Activated CD8-positive, alpha-beta T cell treated with anti-CD3 and anti-CD28 coated beads for 36 hours (primary cell): ENCODE results near the gene AHRR. TPM values are rescaled to one million over a fixed set of nuclear protein-coding genes. Genes with fewer than 3 reads are reported as not detected.

ENCODE experiments used
- ATAC-seq: fragments of 200-7000 bp; cut with Tn5 transposase; one replicate; pipeline ENCODE4 v1.10.0; 2021; ENCODE audit warnings: mild to moderate bottlenecking, moderate library complexity
- CTCF ChIA-PET: fragments of 350-600 bp; sonication (Branson Sonifier 250); formaldehyde crosslinking; loops from one replicate; lab custom pipeline; 2021; ENCODE audit warnings: antibody characterized with exemption; lab: Charles Lee
- POLR2A ChIA-PET: fragments of 350-600 bp; sonication (Branson Sonifier 250); formaldehyde crosslinking; loops from one replicate; lab custom pipeline; 2021; ENCODE audit warnings: antibody characterized with exemption; lab: Charles Lee
- DNase-seq: peaks from one replicate; pipeline ENCODE4 v3.0.0-alpha.2; 2020
- H3K27ac Mint-ChIP-seq: one replicate; pipeline ENCODE4 v1.8.0; 2021; ENCODE audit warnings: mild to moderate bottlenecking, mixed read lengths
- H3K27me3 Mint-ChIP-seq: one replicate; pipeline ENCODE4 v1.8.0; 2021; ENCODE audit warnings: mixed read lengths
- H3K36me3 Mint-ChIP-seq: one replicate; pipeline ENCODE4 v1.8.0; 2021; ENCODE audit warnings: low read depth, mixed read lengths
- H3K4me1 Mint-ChIP-seq: one replicate; pipeline ENCODE4 v1.8.0; 2021; ENCODE audit warnings: low read depth, mixed read lengths
- H3K4me3 Mint-ChIP-seq: one replicate; pipeline ENCODE4 v1.8.0; 2021; ENCODE audit warnings: mild to moderate bottlenecking, moderate library complexity, mixed read lengths
- H3K9me3 Mint-ChIP-seq: one replicate; pipeline ENCODE4 v1.8.0; 2021; ENCODE audit warnings: mixed read lengths
- CTCF ChIP-seq: fragments of 200-600 bp; IDR thresholded peaks from one replicate; pipeline ENCODE4 v1.8.0; 2022; ENCODE audit warnings: antibody characterized with exemption, mild to moderate bottlenecking
- intact Hi-C: fragments of 100-400 bp; cut with micrococcal nuclease; formaldehyde crosslinking; loops from one replicate; pipeline ENCODE4 v1.10.0; 2022
- total RNA-seq, 2 experiments: library from RNA; stranded (reverse); gene quantifications; one replicate each; pipeline ENCODE4 v1.2.3, GENCODE V29; 2021

Gene AHRR
- total RNA-seq, 2 experiments from 2014 or later = 26.3 to 27.9 TPM

GRCh38 chr5:322942-323879 lies 1.7 kb downstream of the AHRR start:
- CTCF ChIA-PET = interaction anchor here (0.8 to 1.2 kb wide), 2 partner anchors 19 to 123 kb away, joined by 3 read pairs; no protein-coding TSS in a partner anchor
- Mint-ChIP-seq H3K27me3 (peaks cover 38% of the 10 kb centered on the region), H3K9me3 (no peaks in the 10 kb centered on the region), H3K4me3 (peak overlapping the region; percentile 73), H3K36me3 (peaks cover 17% of the 10 kb centered on the region), H3K4me1 (peaks cover 21% of the 10 kb centered on the region), H3K27ac (peak overlapping the region; percentile 61)
- intact Hi-C loops = no loop called here
- DNase-seq (peak; percentile 22), ATAC-seq (no peak)
- POLR2A ChIA-PET = interaction anchor here (0.8 to 1.6 kb wide), 4 partner anchors 10 to 54 kb away, joined by 3 to 7 read pairs (median 4); no protein-coding TSS in a partner anchor
- no peak for TF ChIP-seq CTCF

DNA sequence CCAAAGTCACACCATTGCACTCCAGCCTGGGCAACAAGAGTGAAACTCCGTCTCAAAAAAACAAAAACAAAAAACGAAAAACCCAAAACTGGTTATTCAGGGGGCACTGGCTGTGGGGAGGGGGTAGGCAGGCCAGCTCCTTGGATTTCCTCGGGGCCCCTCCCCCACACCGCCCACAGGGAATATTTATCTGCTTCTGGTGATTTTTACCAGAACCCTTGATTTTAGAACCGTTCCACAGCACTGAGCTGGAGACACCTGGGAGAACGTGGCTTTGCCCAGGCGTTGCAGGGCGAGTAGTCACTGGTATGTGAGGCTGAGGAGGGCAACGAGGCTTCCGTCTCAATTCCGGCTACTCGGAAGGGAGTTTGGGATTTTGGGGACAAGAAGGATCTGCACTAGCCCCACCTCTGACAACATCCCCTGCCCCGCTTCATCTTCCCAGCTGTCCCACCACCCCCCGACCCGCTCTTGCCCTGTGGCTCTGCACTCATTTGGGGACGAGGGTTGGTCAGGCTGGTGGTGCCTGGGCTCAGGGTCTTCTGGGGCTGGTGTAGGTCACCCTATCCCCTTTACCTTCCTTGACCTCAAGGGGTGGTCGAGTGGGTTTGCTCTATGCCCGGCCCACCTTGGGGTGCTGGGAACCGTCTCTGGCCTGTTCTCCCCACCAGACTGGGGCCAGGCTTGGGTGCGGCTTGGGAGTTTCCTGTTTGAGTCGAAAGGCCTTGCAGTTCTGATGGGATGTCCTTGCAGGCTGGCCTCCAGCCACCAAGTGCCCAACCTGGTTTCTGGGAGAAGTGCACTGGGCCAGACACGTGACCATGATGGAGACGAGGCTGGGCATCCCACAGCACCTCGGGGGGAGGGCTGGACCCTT lies 3.5 kb downstream of the AHRR start:
- Mint-ChIP-seq H3K36me3 (peaks cover 22% of the 10 kb centered on the region), H3K27ac (no peak overlapping the region), H3K9me3 (no peaks in the 10 kb centered on the region), H3K4me1 (peaks cover 26% of the 10 kb centered on the region), H3K27me3 (peaks cover 30% of the 10 kb centered on the region), H3K4me3 (no peak overlapping the region)
- ATAC-seq (no peak), DNase-seq (no peak)
- no peak for TF ChIP-seq CTCF
- CTCF ChIA-PET = no interaction called here
- POLR2A ChIA-PET = interaction anchor here (1.3 kb wide), 1 partner anchor 106 kb away, joined by 3 read pairs; no protein-coding TSS in a partner anchor
- intact Hi-C loops = no loop called here

DNA sequence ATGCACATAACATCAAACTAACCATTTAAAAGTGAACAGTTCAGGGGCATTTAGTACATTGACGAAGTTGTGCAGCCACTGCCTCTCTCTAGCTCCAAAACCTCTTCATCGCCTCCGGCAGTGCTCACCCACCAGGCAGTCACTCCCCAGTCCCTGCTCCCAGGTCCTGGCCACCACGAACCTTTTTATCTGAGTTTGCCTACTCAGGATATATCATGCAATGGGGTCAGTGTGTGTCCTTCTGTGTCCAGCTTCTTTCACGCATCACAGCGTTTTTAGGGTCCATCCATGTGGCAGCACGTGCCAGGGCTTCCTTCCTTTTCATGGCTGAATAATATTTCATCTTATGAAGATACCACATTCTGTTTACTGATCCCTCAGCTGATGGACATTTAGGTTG lies 4.6 kb downstream of the AHRR start:
- TF ChIP-seq CTCF = no peak
- H3K4me3 Mint-ChIP-seq = no peak overlapping the region
- ChIA-PET CTCF (no interaction called here), POLR2A (no interaction called here)
- H3K9me3 Mint-ChIP-seq = no peaks in the 10 kb centered on the region
- H3K27ac Mint-ChIP-seq = no peak overlapping the region
- intact Hi-C loops = no loop called here
- no peak for ATAC-seq
- peaks cover 21% of the 10 kb centered on the region for H3K4me1 Mint-ChIP-seq
- peaks cover 26% of the 10 kb centered on the region for H3K36me3 Mint-ChIP-seq
- peaks cover 22% of the 10 kb centered on the region for H3K27me3 Mint-ChIP-seq
- no peak for DNase-seq

DNA sequence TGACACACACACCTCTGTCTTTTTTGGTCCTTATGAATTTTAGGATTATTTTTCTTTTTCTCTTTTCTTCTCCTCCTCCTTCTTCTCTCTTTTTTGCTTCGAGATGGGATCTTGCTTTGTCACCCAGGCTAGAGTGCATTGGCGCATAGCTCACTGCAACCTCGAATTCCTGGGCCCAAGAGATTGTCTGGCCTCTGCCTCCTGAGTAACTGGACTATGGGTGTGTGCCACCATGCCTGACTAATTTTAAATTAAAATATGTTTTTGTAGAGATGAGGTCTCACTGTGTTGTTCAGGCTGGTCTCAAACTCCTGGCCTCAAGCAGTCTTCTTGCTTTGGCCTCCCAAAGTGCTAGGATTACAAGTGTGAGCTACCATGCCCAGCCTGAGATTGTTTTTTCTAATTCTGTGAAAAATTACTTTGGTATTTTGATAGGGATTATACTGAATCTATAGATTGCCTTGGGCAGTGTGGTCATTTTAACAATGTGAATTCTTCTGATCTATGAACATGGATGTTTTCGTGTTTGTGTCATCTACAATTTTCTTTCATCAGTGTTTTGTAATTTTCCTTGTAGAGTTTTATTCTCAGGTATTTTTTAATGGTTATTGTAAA lies 7.7 kb downstream of the AHRR start:
- no peak for DNase-seq
- Mint-ChIP-seq H3K9me3 (no peaks in the 10 kb centered on the region), H3K4me3 (no peak overlapping the region), H3K27me3 (peaks cover 13% of the 10 kb centered on the region), H3K27ac (no peak overlapping the region), H3K36me3 (peaks cover 27% of the 10 kb centered on the region), H3K4me1 (peaks cover 29% of the 10 kb centered on the region)
- CTCF ChIA-PET = no interaction called here
- POLR2A ChIA-PET = no interaction called here
- no peak for ATAC-seq
- intact Hi-C loops = no loop called here
- TF ChIP-seq CTCF = no peak
